Calu3 (cell line): ENCODE measurements around the gene BCAN. TPM values are rescaled to one million over a fixed set of nuclear protein-coding genes. Genes with fewer than 3 reads are reported as not detected.

Experiments
- BruUV-seq: library from RNA; stranded (reverse); fragments of 400-500 nt; replicated peaks from 2 replicates; lab custom pipeline; 2021; lab: Mats Ljungman, UMichigan
- CTCF ChIA-PET: fragments of 300-600 bp; sonication (Branson Sonifier 250); formaldehyde crosslinking; loops from one replicate; lab custom pipeline; 2022; ENCODE audit warnings: antibody characterized with exemption; lab: Charles Lee
- DNase-seq: peaks from one replicate; pipeline ENCODE4 v3.0.0; 2022
- H3K27ac Mint-ChIP-seq: one replicate; pipeline ENCODE4 v1.8.0; 2022; ENCODE audit warnings: mixed read lengths; ENCODE audit not compliant: unreplicated experiment
- H3K27me3 Mint-ChIP-seq: one replicate; pipeline ENCODE4 v1.8.0; 2022; ENCODE audit warnings: mixed read lengths; ENCODE audit not compliant: unreplicated experiment
- H3K36me3 Mint-ChIP-seq: one replicate; pipeline ENCODE4 v1.8.0; 2022; ENCODE audit warnings: mild to moderate bottlenecking, moderate library complexity, mixed read lengths; ENCODE audit not compliant: insufficient read depth, unreplicated experiment
- H3K4me1 Mint-ChIP-seq: one replicate; pipeline ENCODE4 v1.8.0; 2022; ENCODE audit warnings: mild to moderate bottlenecking, low read depth, mixed read lengths; ENCODE audit not compliant: unreplicated experiment
- H3K4me3 Mint-ChIP-seq: one replicate; pipeline ENCODE4 v1.8.0; 2022; ENCODE audit warnings: mild to moderate bottlenecking, low read depth, moderate library complexity, mixed read lengths; ENCODE audit not compliant: unreplicated experiment
- H3K9me3 Mint-ChIP-seq: one replicate; pipeline ENCODE4 v1.8.0; 2022; ENCODE audit warnings: low read depth, mixed read lengths; ENCODE audit not compliant: unreplicated experiment
- intact Hi-C: fragments of 100-400 bp; cut with micrococcal nuclease; formaldehyde crosslinking; loops from one replicate; pipeline ENCODE4 v1.10.0; 2022; ENCODE audit not compliant: unreplicated experiment
- total RNA-seq: library from RNA; stranded (reverse); gene quantifications from 2 replicates; pipeline ENCODE4 v1.2.3, GENCODE V29; 2022
- TF ChIP-seq, protein P1 (sequence below): fragments of 200-600 bp; IDR thresholded peaks from one replicate; pipeline ENCODE4 v1.8.0; 2022; ENCODE audit warnings: antibody characterized with exemption; ENCODE audit not compliant: unreplicated experiment

Gene BCAN
- total RNA-seq, 1 experiment from 2014 or later, result not detected

DNA sequence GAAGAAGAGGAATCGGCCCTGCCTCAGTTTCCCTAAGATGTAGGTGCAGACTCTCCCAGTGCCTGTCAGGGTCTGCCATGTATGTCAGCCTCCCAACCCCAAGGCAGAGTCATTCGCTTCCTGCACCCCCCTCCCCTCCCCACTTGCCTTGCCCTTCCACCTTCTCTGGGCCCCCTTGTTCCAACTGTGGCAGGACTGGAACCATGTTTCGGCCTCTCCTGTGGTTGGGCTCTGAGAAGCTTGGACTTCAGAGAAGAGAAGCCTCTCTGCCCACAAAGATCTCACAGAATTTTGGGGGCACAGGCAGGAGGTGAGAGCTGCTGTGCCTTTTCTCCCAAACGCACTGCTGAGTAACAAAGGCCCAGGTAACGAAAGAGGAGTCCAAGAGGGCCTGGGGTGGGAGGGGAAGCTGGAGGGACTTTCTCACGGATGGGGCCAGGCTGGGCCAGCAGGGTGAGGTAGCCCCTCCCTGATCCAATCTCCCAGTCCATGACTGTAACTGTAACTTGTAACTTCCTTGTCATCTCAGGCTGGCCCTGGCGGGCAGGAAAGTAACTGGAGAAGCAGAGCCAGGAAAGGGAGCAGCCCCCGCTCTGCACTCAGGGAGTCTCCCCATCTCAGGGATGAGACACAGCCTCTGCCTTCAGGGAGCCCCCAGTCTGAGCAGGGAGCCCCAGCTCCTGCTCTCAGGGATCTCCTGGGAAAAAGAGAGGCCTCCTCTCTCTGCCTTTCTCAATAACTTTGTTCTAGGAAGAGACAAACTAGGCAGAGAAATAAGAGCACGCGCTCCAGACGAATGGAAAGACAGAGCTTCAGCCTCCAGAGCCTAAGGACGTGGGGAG lies 52.2 kb downstream of the BCAN start:
- TF ChIP-seq, protein P1, sequence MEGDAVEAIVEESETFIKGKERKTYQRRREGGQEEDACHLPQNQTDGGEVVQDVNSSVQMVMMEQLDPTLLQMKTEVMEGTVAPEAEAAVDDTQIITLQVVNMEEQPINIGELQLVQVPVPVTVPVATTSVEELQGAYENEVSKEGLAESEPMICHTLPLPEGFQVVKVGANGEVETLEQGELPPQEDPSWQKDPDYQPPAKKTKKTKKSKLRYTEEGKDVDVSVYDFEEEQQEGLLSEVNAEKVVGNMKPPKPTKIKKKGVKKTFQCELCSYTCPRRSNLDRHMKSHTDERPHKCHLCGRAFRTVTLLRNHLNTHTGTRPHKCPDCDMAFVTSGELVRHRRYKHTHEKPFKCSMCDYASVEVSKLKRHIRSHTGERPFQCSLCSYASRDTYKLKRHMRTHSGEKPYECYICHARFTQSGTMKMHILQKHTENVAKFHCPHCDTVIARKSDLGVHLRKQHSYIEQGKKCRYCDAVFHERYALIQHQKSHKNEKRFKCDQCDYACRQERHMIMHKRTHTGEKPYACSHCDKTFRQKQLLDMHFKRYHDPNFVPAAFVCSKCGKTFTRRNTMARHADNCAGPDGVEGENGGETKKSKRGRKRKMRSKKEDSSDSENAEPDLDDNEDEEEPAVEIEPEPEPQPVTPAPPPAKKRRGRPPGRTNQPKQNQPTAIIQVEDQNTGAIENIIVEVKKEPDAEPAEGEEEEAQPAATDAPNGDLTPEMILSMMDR, result no peak
- Mint-ChIP-seq H3K9me3 (no peaks in the 10 kb centered on the region), H3K36me3 (peaks cover 5% of the 10 kb centered on the region), H3K4me1 (peaks cover 44% of the 10 kb centered on the region), H3K27me3 (no peaks in the 10 kb centered on the region), H3K27ac (no peak overlapping the region), H3K4me3 (peak overlapping the region; percentile 39)
- intact Hi-C loops, result loop anchor here (1.0 kb wide), 1 partner anchor 32 kb away; no protein-coding TSS in a partner anchor
- BruUV-seq, result no TSS peak
- CTCF ChIA-PET, result interaction anchor here (1.4 to 7.2 kb wide), 3 partner anchors 13 to 166 kb away, joined by 3 to 130 read pairs (median 8); partner anchors contain the start of gene CRABP2
- DNase-seq, result peak; percentile 69

GRCh38 chr1:156694690-156694962 lies 52.7 kb downstream of the BCAN start:
- Mint-ChIP-seq H3K27ac (no peak overlapping the region), H3K4me3 (no peak overlapping the region), H3K27me3 (no peaks in the 10 kb centered on the region), H3K4me1 (peaks cover 39% of the 10 kb centered on the region), H3K9me3 (no peaks in the 10 kb centered on the region), H3K36me3 (peaks cover 5% of the 10 kb centered on the region)
- intact Hi-C loops, result no loop called here
- CTCF ChIA-PET, result interaction anchor here (0.6 to 7.2 kb wide), 4 partner anchors 12 to 165 kb away, joined by 3 to 130 read pairs (median 6); partner anchors contain the start of gene CRABP2
- BruUV-seq, result no TSS peak
- TF ChIP-seq, protein P1, result no peak
- DNase-seq, result no peak

DNA sequence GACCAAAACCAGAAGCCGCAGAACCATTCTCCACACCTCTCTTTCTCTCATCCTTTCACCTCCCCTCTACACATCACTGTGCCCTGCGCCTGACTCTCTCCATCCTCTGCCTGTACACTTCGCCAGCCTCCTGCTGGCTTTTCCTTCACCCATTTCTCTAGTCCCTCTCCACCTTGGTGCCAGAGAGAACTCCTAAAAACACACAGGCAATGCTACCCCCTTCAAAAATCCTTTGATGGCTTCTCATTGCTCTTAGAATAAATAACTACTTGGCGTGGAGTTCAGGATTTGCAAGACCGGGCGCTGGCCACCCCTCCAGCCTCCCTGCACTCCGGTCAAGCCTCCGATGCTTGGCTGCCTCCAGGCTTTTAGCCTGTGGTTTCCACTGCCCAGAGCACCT lies 54.8 kb downstream of the BCAN start:
- Mint-ChIP-seq H3K36me3 (peaks cover 5% of the 10 kb centered on the region), H3K27me3 (no peaks in the 10 kb centered on the region), H3K27ac (no peak overlapping the region), H3K4me1 (peaks cover 30% of the 10 kb centered on the region), H3K9me3 (no peaks in the 10 kb centered on the region), H3K4me3 (no peak overlapping the region)
- TF ChIP-seq, protein P1, result no peak
- CTCF ChIA-PET, result no interaction called here
- BruUV-seq, result no TSS peak
- DNase-seq, result no peak
- intact Hi-C loops, result no loop called here

DNA sequence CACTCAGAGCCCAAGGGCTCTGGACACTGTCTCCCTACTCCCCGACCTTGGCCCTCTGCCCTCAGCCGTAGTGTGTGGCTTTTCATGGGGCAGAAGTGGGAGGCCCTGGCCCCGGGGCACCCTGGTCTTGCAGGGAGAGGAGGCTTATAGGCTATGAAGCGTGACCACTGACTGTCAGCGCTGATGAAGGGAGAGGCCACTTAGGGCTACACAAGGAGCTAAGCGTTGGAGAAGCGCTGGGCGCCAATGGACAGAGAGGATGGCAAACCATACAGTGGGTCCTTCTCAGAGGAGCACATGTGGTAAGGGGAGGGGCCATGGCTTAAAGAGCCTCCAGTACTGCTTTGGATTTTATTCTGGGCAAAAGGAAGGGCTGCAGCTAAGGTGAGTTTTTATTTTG lies 55.6 kb downstream of the BCAN start:
- BruUV-seq, result no TSS peak
- Mint-ChIP-seq H3K4me1 (peaks cover 23% of the 10 kb centered on the region), H3K27ac (no peak overlapping the region), H3K27me3 (no peaks in the 10 kb centered on the region), H3K36me3 (peaks cover 5% of the 10 kb centered on the region), H3K9me3 (no peaks in the 10 kb centered on the region), H3K4me3 (no peak overlapping the region)
- TF ChIP-seq, protein P1, result no peak
- intact Hi-C loops, result no loop called here
- CTCF ChIA-PET, result interaction anchor here (0.7 kb wide), 1 partner anchor 9 kb away, joined by 3 read pairs; no protein-coding TSS in a partner anchor
- DNase-seq, result no peak
